Thyroid gland (tissue), 4 donors: ENCODE data around the gene PPFIA4. TPM values are rescaled to one million over a fixed set of nuclear protein-coding genes. Genes with fewer than 3 reads are reported as not detected.

ENCODE experiments used
- DNase-seq, 2 donors: peaks; one replicate each; pipeline ENCODE4 v3.0.0-alpha.2; 2019
- H3K27ac ChIP-seq, 3 donors: fragments of 200-600 bp; sonication (generic); 1 replicate in 2 of 3; 2 replicates in 1 of 3; pipeline ENCODE4 v1.5.1; 2016 to 2019; ENCODE audit warnings: mild to moderate bottlenecking in 1 of 3, moderate library complexity in 1 of 3
- H3K27me3 ChIP-seq: fragments of 200-600 bp; sonication (generic); one replicate; pipeline ENCODE4 v1.5.1; 2019
- H3K36me3 ChIP-seq, 2 donors: fragments of 200-600 bp; sonication (generic); one replicate each; pipeline ENCODE4 v1.5.1; 2016 to 2019
- H3K4me1 ChIP-seq, 2 donors: fragments of 200-600 bp; sonication (generic); one replicate each; pipeline ENCODE4 v1.5.1; 2017 to 2019
- H3K4me3 ChIP-seq, 3 donors: fragments of 200-600 bp; sonication (generic); replicated peaks in 1 of 3; 1 replicate in 2 of 3; 2 replicates in 1 of 3; pipeline ENCODE4 v1.5.1; 2016; ENCODE audit warnings: mild to moderate bottlenecking in 1 of 3
- H3K9me3 ChIP-seq: fragments of 200-600 bp; sonication (generic); one replicate; pipeline ENCODE4 v1.5.1; 2017
- CTCF ChIP-seq, 6 experiments: fragments of 200-600 bp in 3 of 6; fragments of 450-650 bp in 3 of 6; sonication (generic) in 3 of 6; IDR thresholded peaks; one replicate each; pipeline ENCODE4 v1.5.1; 2016 to 2019; ENCODE audit warnings: antibody characterized with exemption in 6 of 6, mild to moderate bottlenecking in 2 of 6, inconsistent platforms in 1 of 6, moderate library complexity in 1 of 6
- POLR2A ChIP-seq, 2 donors: fragments of 450-650 bp; IDR thresholded peaks; one replicate each; pipeline ENCODE4 v1.6.1; 2017; ENCODE audit warnings: antibody characterized with exemption in 2 of 2, mild to moderate bottlenecking in 2 of 2, moderate library complexity in 1 of 2
- WGBS, 2 donors: methylation state at CpG; one replicate each; pipeline ENCODE4 v1.1.5; 2017; 5-methylcytosine and 5-hydroxymethylcytosine counted together
- intact Hi-C: fragments of 100-400 bp; cut with DNase I; formaldehyde crosslinking; loops from one replicate; pipeline ENCODE4 v1.15.1; 2023
- total RNA-seq, 4 donors: library from RNA; depleted of rRNA; stranded (reverse); fragments of >200 nt; gene quantifications; one replicate each; pipeline ENCODE4 v1.2.3, GENCODE V29; 2016

Gene PPFIA4
- total RNA-seq, 4 donors from 2014 or later = 0.54 to 3.0 (median 2.1) TPM

GRCh38 chr1:203036135-203036534 lies 9.8 kb downstream of the PPFIA4 start:
- no peaks in the 10 kb centered on the region for H3K36me3 ChIP-seq
- no peaks in the 10 kb centered on the region for H3K4me1 ChIP-seq
- no peak for DNase-seq
- WGBS, 2 donors = 70 to 71% methylated on average over 4 of the region's 4 CpGs
- no peaks in the 10 kb centered on the region for H3K9me3 ChIP-seq
- TF ChIP-seq POLR2A (IDR thresholded peaks at IDR 0.05) = no peak
- TF ChIP-seq CTCF (IDR thresholded peaks at IDR 0.05) = no peak
- no peaks in the 10 kb centered on the region for H3K27me3 ChIP-seq
- H3K27ac ChIP-seq = no peak overlapping the region
- intact Hi-C loops = no loop called here
- H3K4me3 ChIP-seq = no peak overlapping the region

GRCh38 chr1:203036537-203036936 lies 10.2 kb downstream of the PPFIA4 start:
- Histone ChIP-seq H3K36me3 (no peaks in the 10 kb centered on the region), H3K27ac (no peak overlapping the region), H3K27me3 (no peaks in the 10 kb centered on the region), H3K9me3 (no peaks in the 10 kb centered on the region), H3K4me1 (no peaks in the 10 kb centered on the region), H3K4me3 (no peak overlapping the region)
- TF ChIP-seq CTCF (IDR thresholded peaks at IDR 0.05) = no peak
- no peak for TF ChIP-seq POLR2A (IDR thresholded peaks at IDR 0.05)
- DNase-seq = no peak
- intact Hi-C loops = no loop called here
- WGBS, 2 donors = 40 to 67% methylated on average over 2 of the region's 2 CpGs

GRCh38 chr1:203037509-203038190 lies 11.4 kb downstream of the PPFIA4 start:
- Histone ChIP-seq H3K4me1 (no peaks in the 10 kb centered on the region), H3K27me3 (no peaks in the 10 kb centered on the region), H3K4me3 (no peak overlapping the region), H3K9me3 (no peaks in the 10 kb centered on the region), H3K27ac (no peak overlapping the region), H3K36me3 (no peaks in the 10 kb centered on the region)
- TF ChIP-seq CTCF (IDR thresholded peaks at IDR 0.05) = no peak
- no peak for TF ChIP-seq POLR2A (IDR thresholded peaks at IDR 0.05)
- intact Hi-C loops = no loop called here
- no peak for DNase-seq
- WGBS, 2 donors = 79 to 89% methylated on average over 10 of the region's 10 CpGs

- Histone ChIP-seq H3K9me3 (no peaks in the 10 kb centered on the region), H3K27ac (no peak overlapping the region), H3K4me3 (no peak overlapping the region), H3K36me3 (no peaks in the 10 kb centered on the region), H3K4me1 (no peaks in the 10 kb centered on the region), H3K27me3 (no peaks in the 10 kb centered on the region)
- DNase-seq = no peak
- 61 to 80% methylated on average over 7 to 9 of the region's 9 CpGs for WGBS, 2 donors
- intact Hi-C loops = no loop called here
- TF ChIP-seq POLR2A (IDR thresholded peaks at IDR 0.05) (no peak), CTCF (IDR thresholded peaks at IDR 0.05) (no peak)
These were observed 12.0 kb downstream of the PPFIA4 start for GRCh38 chr1:203038217-203038741.

- 45 to 65% methylated on average over 14 to 20 of the region's 22 CpGs for WGBS, 2 donors
- Histone ChIP-seq H3K4me3 (no peak overlapping the region), H3K4me1 (no peaks in the 10 kb centered on the region), H3K27me3 (no peaks in the 10 kb centered on the region), H3K36me3 (no peaks in the 10 kb centered on the region), H3K9me3 (no peaks in the 10 kb centered on the region), H3K27ac (no peak overlapping the region)
- peak in 5 of 6 experiments; percentile 57 to 87 (median 81) for TF ChIP-seq CTCF (IDR thresholded peaks at IDR 0.05)
- no peak for TF ChIP-seq POLR2A (IDR thresholded peaks at IDR 0.05)
- DNase-seq = peak; percentile 70 to 71
- intact Hi-C loops = no loop called here
These were observed 12.8 kb downstream of the PPFIA4 start for GRCh38 chr1:203038891-203039608.
